ENCODE measurements around the gene LSR.

Gene LSR

GRCh38 chr19:35297515-35297848, 48.7 kb downstream of the LSR start:
- Histone ChIP-seq H3K27ac (replicated peaks) (no peak overlapping the region), H3K4me3 (replicated peaks; ENCODE audit: insufficient read depth, low read length) (no peak overlapping the region), H3K27me3 (ENCODE audit: insufficient read depth, poor library complexity, severe bottlenecking) (no peaks in the 10 kb centered on the region)
- TF ChIP-seq, protein P1, sequence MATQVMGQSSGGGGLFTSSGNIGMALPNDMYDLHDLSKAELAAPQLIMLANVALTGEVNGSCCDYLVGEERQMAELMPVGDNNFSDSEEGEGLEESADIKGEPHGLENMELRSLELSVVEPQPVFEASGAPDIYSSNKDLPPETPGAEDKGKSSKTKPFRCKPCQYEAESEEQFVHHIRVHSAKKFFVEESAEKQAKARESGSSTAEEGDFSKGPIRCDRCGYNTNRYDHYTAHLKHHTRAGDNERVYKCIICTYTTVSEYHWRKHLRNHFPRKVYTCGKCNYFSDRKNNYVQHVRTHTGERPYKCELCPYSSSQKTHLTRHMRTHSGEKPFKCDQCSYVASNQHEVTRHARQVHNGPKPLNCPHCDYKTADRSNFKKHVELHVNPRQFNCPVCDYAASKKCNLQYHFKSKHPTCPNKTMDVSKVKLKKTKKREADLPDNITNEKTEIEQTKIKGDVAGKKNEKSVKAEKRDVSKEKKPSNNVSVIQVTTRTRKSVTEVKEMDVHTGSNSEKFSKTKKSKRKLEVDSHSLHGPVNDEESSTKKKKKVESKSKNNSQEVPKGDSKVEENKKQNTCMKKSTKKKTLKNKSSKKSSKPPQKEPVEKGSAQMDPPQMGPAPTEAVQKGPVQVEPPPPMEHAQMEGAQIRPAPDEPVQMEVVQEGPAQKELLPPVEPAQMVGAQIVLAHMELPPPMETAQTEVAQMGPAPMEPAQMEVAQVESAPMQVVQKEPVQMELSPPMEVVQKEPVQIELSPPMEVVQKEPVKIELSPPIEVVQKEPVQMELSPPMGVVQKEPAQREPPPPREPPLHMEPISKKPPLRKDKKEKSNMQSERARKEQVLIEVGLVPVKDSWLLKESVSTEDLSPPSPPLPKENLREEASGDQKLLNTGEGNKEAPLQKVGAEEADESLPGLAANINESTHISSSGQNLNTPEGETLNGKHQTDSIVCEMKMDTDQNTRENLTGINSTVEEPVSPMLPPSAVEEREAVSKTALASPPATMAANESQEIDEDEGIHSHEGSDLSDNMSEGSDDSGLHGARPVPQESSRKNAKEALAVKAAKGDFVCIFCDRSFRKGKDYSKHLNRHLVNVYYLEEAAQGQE (IDR thresholded peaks at IDR 0.05; ENCODE audit: insufficient replicate concordance, low read depth) = no peak
- TF ChIP-seq, protein P2, sequence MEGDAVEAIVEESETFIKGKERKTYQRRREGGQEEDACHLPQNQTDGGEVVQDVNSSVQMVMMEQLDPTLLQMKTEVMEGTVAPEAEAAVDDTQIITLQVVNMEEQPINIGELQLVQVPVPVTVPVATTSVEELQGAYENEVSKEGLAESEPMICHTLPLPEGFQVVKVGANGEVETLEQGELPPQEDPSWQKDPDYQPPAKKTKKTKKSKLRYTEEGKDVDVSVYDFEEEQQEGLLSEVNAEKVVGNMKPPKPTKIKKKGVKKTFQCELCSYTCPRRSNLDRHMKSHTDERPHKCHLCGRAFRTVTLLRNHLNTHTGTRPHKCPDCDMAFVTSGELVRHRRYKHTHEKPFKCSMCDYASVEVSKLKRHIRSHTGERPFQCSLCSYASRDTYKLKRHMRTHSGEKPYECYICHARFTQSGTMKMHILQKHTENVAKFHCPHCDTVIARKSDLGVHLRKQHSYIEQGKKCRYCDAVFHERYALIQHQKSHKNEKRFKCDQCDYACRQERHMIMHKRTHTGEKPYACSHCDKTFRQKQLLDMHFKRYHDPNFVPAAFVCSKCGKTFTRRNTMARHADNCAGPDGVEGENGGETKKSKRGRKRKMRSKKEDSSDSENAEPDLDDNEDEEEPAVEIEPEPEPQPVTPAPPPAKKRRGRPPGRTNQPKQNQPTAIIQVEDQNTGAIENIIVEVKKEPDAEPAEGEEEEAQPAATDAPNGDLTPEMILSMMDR (IDR thresholded peaks at IDR 0.05; ENCODE audit: insufficient read depth, low read length) = no peak
- no peak for DNase-seq (ENCODE audit: low read depth in 1 of 2, low spot score in 1 of 2)

GRCh38 chr19:35297922-35298321, 49.1 kb downstream of the LSR start:
- no peak overlapping the region for H3K4me3 ChIP-seq (replicated peaks; ENCODE audit: insufficient read depth, low read length)
- TF ChIP-seq GABPA (IDR thresholded peaks at IDR 0.05; ENCODE audit: low read depth) (no peak), SPI1 (IDR thresholded peaks at IDR 0.05; ENCODE audit: borderline replicate concordance, low read depth) (no peak), POLR2AphosphoS5 (IDR thresholded peaks at IDR 0.05; ENCODE audit: low read depth) (no peak)
- TF ChIP-seq, protein P1 (IDR thresholded peaks at IDR 0.05; ENCODE audit: insufficient replicate concordance, low read depth) = no peak
- TF ChIP-seq, protein P2 (IDR thresholded peaks at IDR 0.05; ENCODE audit: insufficient read depth, low read length) = no peak
- H3K27ac ChIP-seq (replicated peaks) = no peak overlapping the region
- no peaks in the 10 kb centered on the region for H3K27me3 ChIP-seq (ENCODE audit: insufficient read depth, poor library complexity, severe bottlenecking)
- DNase-seq (ENCODE audit: low read depth in 1 of 2, low spot score in 1 of 2) = no peak

GRCh38 chr19:35298561-35298972, 49.8 kb downstream of the LSR start:
- Histone ChIP-seq H3K4me3 (replicated peaks; ENCODE audit: insufficient read depth, low read length) (no peak overlapping the region), H3K27ac (replicated peaks) (no peak overlapping the region), H3K27me3 (ENCODE audit: insufficient read depth, poor library complexity, severe bottlenecking) (no peaks in the 10 kb centered on the region)
- no peak for DNase-seq (ENCODE audit: low read depth in 1 of 2, low spot score in 1 of 2)
- TF ChIP-seq POLR2AphosphoS5 (IDR thresholded peaks at IDR 0.05; ENCODE audit: low read depth) (no peak), GABPA (IDR thresholded peaks at IDR 0.05; ENCODE audit: low read depth) (no peak), SPI1 (IDR thresholded peaks at IDR 0.05; ENCODE audit: borderline replicate concordance, low read depth) (no peak)
- TF ChIP-seq, protein P1 (IDR thresholded peaks at IDR 0.05; ENCODE audit: insufficient replicate concordance, low read depth) = no peak
- TF ChIP-seq, protein P2 (IDR thresholded peaks at IDR 0.05; ENCODE audit: insufficient read depth, low read length) = no peak

Measured in HL-60 (cell line).